GM03348 (cell line): ENCODE data around the gene RFXANK.

Source experiments
- DNase-seq: peaks from one replicate; pipeline ENCODE4 v3.0.0; 2012; ENCODE audit warnings: low spot score

The RFXANK gene

GRCh38 chr19:19232261-19232721, 40.2 kb downstream of the RFXANK start:
- DNase-seq = no peak

GRCh38 chr19:19234220-19234816, 42.3 kb downstream of the RFXANK start:
- DNase-seq = no peak

DNA sequence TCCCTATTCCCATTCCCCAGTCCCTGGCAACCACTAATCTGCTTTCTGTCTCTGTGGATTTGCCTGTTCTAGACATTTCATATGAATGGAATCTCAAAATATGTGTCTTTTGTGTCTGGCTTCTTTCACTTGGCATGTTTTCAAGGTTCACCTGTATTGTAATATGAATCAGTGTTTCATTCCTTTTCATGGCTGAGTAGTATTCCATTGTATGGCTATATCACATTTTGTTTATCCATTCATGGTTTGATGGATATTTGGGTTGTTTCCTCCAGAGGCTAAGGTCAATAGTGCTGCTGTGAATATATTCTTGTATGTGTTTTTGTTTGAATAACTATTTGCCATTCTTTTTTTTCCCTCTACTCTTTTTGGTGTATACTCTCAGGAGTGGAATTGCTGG, 44.1 kb downstream of the RFXANK start:
- no peak for DNase-seq

DNA sequence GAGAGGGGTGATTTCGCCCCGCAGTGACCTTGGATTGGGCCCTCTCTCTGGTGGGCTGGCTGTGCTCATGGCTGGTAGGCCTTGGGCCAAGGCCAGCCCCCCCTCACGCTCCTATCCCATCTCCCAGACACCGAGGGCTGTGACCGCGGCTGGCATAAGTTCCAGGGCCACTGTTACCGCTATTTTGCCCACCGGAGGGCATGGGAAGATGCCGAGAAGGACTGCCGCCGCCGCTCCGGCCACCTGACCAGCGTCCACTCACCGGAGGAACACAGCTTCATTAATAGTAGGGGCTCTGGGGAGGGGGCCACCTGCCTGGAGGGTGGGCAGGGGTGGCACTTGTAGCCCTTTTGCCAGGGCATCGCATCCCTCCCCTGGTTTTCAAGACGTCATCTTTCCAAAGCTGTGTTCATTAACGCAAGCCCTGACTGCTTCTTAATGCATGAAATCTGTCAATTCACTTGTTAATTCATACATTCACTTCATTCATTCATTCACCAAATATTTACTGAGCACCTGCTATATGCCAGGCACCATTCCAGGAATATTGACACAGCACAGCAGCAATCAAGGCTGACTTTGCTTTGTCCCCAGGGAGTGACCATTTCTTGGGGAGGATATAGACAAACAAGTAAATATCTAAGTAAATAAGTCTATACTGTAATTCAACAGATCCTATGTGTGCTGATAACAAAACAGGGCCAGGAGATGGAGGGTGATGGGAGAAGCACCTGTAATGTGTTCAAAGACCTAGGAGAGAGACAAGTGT, 46.3 kb downstream of the RFXANK start:
- no peak for DNase-seq

DNA sequence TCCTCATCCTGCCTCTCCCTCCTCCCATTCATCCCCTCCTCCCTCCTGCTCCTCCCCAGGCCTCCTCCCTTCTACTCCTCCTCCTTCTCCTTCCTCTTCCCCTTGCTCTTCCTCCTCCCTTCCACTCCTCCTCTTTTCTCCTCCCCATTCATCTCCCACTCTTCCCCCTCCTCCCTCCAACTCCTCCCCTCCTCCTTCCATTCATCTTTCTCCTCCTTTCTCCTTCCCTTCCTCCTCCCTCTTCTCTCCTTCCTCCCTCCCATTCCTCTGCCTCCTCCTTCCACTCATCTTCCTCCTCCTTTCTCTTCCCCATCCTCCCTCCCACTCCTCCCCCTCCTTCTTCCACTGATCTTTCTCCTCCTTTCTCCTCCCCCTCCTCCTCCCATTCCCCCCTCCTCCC, 47.6 kb downstream of the RFXANK start:
- DNase-seq = no peak

- no peak for DNase-seq
These were observed 48.4 kb downstream of the RFXANK start for GRCh38 chr19:19240476-19240875.

- DNase-seq = no peak
These were observed 58.2 kb downstream of the RFXANK start for GRCh38 chr19:19250196-19250801.
